ENCODE results near the gene FAM234B.
"Not testable (repeated sequence)": the region's sequence is repeated elsewhere in the genome, so short reads cannot be mapped to it uniquely, and the experiment has no call there.

The FAM234B gene

GRCh38 chr12:13062669-13063068 is 18.5 kb downstream of the FAM234B start:
- no peak for DNase-seq

DNA sequence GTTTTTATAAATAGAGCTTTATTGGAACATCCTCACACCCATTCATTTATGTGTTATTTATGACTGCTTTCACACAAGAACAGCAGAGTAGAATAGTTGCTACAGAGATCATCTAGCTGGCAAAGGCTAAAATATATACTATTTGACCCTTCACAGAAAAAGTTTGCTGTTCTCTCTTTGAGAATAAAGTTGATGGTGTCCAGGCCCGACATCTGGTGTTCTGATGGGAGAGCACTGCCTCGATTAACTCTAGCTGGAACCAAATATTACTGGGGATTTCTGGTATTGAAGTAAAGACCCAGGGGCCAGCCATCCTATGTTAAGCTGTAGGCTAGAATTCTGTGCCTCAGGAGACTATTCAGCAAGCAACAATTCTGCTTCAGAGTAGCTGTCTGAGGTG is 21.8 kb downstream of the FAM234B start:
- DNase-seq: no peak

DNA sequence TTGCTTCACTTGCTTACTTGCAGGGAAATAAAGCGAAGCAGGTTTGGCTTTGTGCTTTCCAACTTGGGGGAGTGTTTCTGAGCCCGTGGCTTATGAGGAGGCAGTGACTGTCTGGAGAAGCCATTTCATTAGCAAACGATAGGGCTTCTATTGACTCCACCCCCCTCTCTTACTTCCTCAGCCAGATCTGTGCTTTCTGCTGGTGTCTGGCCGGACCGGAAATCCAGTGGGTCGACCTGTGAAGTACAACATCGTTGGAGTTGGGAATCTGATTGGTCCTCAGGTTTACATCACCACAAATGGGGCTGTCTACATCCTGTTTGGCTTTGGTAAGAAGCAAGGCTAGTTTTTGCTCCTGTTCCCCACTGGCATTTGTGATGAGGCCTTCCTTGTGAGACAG is 22.3 kb downstream of the FAM234B start:
- DNase-seq: no peak

GRCh38 chr12:13067322-13067721 is 23.1 kb downstream of the FAM234B start:
- no peak for DNase-seq

DNA sequence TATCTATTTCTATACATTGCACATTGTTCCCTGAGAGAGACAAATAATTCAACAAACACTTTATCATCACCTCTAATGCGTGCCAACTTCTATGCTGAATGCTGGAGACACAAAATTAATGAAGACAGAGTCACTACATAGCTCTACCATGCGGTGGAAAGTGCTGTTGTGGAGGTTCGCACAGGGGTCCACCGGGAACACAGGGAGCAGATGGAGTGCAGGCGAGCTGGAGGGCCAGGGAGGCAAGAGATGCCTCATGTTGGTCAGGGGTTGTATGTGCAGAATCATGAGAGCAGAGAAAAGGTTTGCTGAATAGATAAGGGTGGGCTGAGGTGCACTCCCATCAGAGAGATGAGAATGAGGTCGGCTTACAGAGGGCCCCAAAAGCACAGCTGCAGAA is 25.2 kb downstream of the FAM234B start:
- DNase-seq: no peak

DNA sequence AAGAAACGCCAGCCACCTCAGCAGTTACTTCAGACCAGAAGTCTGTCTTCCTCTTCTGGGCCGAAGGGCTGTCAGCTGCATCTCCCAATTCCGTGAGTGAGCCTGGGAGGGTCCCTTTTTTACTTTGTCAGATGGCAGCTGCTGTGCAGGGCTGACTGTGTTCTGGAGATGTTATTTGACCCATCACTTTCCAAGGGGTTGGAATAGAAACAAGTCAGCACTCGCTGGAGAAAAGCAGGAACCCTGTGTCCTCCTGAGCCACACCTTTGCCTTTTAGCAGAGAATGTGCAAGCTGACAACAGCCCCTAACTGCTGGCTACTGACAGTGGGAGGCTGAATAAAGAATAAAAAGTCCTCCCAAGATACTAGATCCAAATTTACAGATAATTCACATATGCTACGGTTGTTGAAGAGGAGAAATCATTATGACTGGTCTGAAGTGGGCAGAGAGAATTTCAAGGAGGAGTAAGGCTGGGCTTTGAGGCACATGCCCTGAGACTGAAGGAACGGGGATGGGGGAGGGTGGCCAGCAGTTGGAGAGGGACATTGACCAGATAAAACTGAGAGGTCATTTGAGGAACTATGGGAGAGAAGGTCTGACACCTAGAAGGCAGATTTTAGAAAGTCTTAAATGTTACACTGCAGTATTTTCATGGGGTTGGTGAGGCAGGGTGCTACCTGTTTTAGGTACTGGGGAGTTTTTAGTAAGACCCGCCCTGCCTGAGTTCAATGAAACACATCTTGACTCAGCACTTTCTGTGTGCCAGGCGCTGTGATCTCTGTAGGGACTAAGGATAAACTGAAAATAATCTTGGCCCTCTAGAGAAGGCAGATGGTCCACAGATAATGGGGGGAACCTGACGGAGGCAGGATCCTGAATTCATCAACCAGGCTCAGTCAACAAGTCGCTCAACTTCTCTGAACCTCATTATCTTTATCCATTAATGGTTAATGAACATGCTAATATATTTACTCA is 27.4 kb downstream of the FAM234B start:
- DNase-seq: peak; percentile 44

GRCh38 chr12:13073173-13073572 is 29.0 kb downstream of the FAM234B start:
- no peak for DNase-seq

GRCh38 chr12:13074396-13075117 is 30.4 kb downstream of the FAM234B start:
- DNase-seq: no peak

GRCh38 chr12:13075118-13075480 is 30.9 kb downstream of the FAM234B start:
- DNase-seq: no peak

- DNase-seq: no peak
These were observed 31.8 kb downstream of the FAM234B start for GRCh38 chr12:13075786-13076570.

- DNase-seq: no peak
These were observed 35.3 kb downstream of the FAM234B start for GRCh38 chr12:13079440-13079906.

DNA sequence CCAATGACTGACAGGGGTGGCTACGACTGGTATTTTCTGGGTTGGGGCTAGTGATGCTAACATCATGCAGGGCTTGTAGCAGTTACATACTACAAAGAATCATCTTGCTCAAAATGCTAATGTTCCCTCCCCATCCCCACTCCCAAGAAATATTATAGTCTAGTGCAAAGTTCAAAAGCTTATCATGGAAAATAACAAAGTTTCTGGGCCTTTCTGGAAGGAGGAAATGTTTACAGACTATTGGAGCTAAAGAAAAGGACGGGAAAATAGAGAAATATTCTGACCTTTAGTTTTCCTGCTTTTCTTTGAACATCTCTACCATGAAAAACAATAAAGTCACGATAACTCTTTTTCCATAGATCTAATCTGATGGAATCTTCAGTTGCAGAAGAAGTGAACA is 36.1 kb downstream of the FAM234B start:
- no peak for DNase-seq

- no peak for DNase-seq
These were observed 38.7 kb downstream of the FAM234B start for GRCh38 chr12:13082861-13083260.

DNA sequence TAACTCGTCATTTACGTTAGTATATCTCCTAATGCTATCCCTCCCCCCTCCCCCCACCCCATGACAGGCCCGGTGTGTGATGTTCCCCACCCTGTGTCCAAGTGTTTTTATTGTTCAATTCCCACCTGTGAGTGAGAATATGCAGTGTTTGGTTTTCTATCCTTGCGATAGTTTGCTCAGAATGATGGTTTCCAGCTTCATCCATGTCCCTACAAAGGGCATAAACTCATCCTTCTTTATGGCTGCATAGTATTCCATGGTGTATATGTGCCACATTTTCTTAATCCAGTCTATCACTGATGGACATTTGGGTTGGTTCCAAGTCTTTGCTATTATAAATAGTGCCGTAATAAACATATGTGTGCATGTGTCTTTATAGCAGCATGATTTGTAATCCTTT is 39.5 kb downstream of the FAM234B start:
- DNase-seq: not testable (repeated sequence)

DNA sequence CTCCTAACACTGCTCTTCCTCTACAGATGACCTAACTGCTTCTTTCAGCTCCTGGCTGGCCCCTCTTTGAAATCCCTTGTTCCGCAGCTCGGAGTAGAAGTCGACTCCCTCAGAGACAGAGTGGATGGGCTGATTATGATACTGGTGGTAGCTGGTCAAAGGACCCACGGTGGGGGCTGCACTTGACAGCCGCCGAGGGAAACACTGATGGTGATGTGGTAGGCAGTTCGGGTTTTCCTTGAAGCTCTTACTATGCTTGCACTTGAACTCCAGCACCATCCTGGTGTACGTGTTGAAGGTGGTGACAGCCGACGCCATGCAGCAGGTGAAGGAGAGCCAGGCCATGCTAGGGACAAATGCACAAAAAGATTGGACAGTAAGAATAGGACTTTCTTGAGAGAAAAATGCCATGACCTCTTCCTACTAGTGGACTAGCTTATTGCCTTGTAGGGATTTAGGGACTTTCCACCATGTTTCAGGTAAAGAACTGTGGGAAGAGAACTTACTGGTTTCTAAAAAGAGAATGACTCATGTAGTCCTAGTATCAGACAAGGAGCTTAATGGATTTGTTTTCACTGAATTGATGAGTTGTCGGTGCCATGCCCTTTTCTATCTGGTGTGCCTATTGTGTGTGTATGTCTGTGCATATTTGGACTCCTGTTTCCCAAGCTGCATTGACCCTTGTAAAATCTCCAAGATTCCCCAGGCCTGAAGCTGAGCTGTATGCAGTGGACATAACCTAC is 40.9 kb downstream of the FAM234B start:
- DNase-seq: no peak

GRCh38 chr12:13085968-13086686 is 41.9 kb downstream of the FAM234B start:
- DNase-seq: no peak

DNA sequence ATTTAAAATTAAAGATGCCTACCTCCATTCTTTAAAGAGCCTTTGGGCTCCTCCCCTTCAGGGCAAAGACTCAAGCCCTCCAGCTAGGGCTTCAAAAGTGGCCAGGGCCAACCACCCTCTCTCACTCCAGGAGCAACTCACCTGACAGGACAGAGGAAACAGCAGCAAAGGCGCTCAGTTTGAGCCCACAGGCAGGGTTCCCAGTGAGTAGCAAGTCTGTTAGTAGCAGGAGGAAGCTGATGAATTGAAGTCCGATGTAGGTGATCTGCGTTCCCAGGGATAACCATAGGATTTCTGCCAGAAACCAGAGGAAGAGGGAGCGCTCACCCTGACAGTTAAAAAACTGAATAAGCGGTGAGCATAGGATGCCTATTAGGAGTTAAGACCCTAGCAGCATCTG is 43.6 kb downstream of the FAM234B start:
- no peak for DNase-seq

DNA sequence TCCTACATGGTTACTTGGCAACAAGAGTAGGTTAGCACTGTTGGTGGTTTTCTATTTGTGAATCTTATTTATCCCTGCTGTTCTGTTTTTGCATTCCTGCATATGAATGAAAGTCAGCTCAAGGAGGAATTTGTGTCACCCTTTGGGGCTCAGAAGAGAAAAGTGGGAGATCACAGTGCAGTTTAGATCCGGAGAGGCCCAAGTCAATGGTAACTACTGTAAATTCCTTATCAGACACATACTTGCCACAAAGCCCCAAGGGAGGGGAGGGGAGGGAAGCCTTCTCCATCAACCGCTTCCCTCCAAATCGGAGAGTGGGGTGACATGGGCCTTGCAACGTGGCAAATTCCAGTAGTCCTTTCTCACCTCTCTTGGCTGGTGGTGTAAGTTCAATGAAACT is 44.3 kb downstream of the FAM234B start:
- no peak for DNase-seq

GRCh38 chr12:13090054-13090453 is 45.9 kb downstream of the FAM234B start:
- DNase-seq: no peak

- DNase-seq: no peak
These were observed 47.7 kb downstream of the FAM234B start for GRCh38 chr12:13091832-13092231.

DNA sequence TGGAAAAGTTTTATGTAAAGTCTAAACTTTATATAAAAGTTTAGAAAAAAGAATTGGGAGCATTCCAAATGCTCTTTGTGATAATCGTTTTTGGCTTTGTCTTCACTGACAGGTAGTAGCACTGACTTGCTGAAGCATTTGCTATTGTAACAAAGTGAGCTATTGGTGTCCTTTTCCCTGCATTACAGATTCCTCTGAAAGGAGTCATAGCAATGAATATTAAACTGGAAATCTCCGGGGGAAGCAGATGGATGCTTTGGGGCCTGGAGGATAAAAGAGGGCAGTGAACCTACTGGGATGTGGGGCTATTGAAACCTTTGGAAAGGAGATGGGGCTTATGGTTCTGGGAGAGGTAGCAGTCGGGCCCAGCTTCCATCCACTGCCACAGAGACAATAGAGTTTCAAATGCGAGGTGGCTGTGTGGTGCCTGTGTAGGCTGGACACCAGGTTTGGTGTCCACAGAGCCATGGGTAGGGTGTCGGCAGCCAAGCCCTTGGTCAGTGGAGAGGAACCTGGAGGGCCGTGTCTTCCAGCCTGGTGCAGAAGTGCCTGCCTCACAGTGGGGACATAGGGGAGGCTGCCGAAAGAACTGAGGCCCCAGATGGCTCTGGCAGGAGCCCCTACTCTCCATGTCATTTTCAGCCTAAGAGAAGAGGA is 49.1 kb downstream of the FAM234B start:
- peak; percentile 33 for DNase-seq
